MV-4-11 (cell line): Measurements from ENCODE around the gene SYNE4.
"Not testable (repeated sequence)": the region's sequence is repeated elsewhere in the genome, so short reads cannot be mapped to it uniquely, and the experiment has no call there.

Experiments used
- DNase-seq: peaks from one replicate; lab custom pipeline; 2025; lab: John Stamatoyannopoulos, UW

The SYNE4 gene

DNA sequence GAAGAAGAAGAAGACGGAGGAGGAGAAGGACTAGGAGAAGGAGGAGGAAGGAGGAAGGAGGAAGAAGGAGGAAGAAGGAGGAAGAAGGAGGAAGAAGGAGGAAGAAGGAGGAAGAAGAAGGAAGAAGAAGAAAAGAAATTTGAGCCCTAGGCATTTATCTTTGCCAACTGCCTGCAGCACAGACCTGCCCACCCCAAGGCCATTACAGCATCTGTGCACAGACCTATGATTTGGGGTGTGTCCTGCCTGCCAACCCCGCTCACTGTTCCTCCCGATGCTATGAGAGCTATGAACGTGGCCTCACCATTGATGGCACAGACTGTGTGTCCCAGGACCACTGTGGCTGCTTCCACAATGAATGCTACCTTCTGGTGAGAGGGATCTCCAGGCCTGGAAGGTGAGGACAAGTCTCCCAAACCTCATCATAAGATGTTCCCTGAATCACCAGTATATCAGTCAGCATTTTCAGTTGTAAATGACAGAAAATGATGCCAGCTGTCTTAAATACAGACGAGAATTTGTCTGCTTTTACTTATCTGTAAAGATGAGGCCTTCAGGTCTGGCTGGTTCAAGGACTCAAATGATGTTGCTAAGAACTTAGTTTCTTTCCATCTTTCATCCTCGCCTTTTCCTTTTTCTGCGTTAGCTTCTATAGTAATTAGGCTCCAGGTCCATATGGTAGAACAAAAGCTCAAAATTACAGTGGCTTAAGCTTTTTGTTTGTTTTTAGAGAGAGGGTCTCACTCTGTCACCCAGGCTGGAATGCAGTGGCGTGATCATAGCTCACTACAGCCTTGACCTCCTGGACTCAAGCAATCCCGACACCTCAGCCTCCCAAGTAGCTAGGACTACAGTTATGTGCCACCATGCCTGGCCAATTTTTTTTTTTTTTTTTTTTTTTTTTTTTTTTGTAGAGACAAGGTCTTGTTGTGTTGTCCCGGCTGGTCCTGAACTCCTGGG, 17.6 kb downstream of the SYNE4 start:
- DNase-seq = no peak

DNA sequence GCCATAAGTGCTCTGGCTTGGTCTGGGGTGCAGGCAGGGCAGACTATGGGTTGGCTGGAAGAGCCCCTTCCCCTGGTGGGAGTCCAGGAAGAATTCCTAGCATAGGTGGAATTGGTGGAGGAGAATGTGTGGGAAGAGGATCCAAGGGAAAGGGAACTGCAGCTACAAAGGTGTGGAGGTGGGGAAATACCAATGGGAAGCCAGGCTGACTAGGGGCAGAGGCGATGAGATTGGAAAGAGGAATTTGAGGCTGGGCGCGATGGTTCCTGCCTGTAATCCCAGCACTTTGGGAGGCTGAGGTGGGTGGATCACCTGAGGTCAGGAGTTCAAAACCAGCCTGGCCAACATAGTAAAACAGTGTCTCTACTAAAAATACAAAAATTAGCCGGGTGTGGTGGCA, 18.5 kb downstream of the SYNE4 start:
- DNase-seq = no peak

DNA sequence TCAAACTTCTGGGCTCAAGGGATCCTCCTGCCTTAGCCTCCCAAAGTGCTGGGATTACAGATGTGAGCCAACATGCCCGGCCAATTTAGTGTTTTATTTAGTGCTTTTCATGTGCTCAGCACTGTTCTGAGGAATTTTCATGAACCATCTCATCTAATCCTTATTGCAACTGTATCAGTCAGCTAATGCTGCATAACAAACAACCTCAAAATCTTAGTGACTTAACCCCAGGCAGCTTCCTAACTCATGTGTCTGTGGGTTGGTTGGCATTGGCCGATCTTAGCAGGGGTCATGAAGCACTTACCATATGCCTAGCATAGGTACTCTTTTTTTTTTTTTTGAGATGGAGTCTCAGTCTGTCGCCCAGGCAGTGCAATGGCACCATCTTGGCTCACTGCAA, 19.8 kb downstream of the SYNE4 start:
- DNase-seq = no peak

DNA sequence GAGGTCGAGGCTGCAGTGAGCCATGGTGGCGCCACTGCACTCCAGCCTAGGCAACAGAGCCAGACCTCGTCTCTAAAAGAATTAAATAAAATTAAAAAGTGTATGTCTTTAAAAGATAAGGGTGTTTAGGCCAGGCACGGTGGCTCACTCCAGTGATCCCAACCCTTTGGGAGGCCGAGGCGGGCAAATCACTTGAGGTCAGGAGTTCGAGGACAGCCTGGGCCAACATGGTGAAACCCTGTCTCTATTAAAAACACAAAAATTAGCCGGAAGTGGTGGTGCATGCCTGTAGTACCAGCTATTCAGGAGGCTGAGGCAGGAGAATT, 21.1 kb downstream of the SYNE4 start:
- peak; percentile 56 for DNase-seq

DNA sequence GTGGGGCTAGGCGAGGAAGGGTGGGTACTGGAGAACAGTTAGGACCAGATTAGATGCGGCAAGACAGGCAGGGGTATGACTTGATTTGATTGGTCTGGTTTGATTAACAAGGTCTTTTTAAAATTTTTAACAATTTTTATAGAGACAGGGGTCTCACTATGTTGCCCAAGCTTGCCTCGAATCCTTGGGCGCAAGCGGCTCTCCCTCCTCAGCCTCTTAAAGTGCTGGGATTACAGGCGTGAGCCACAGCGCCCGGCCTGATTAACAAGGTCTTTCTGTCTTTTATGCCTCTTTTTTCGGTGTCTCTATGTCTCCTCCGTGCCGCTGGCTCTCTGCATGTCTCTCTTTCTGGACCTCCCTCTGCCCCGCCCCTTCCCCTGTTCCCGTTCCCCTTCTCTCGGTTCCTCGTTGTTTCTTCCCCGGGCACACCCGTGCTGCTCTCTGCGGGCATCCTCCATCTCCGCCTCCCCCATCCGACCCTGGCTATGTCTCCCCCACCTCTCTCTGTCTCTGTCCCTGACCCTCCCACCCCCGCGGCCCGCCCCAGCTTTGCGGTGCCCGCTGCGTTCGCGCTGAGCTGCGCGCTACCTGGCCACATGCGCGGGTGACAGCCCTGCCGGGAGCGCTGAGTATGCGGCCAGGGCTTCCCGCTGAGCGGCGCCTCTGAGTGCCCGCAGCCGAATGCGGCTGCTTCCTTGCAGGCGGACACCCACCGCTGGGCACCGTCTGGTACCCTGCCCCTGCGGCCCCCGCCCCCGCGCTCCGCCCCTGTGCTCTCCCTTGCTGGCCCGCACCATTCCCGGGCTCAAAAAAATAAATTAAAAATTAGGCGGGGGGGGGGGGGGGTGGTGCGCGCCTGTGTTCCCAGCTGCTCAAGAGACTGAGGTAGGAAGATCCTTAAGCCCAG, 21.7 kb downstream of the SYNE4 start:
- peak; percentile 80 for DNase-seq

DNA sequence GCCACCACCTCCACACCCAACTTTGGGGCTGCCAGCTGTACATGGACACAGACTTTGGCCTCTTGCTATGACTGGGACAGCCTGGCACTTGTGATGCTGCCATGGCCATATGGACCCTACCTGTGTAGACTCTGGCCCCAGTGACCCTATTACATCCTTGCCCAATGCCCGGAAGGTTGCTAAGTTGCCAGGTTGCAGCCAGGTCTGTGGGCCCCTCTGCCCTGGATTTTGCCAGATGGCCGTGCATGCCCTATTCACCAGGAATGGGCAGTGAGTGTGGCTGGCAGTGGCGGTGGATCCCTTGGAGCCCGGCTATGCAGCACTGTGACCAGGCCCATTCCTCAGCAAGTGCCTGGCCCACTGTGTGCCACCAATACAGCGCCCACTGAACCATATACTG, 22.5 kb downstream of the SYNE4 start:
- DNase-seq = no peak

DNA sequence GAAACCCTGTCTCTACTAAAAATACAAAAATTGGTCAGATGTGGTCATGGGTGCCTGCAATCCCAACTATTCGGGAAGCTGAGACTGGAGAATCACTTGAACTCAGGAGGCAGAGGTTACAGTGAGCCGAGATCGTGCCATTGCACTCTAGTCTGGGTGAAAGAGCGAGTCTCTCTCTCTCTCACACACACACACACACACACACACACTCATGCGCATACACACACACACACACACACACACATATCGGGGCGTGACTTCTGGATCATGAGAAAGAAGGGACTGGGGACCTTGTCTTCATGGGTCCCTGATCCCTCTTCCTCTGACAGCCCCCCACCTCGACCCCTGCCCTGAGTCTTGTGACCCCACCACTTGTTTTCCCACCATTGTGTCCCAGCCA, 25.4 kb downstream of the SYNE4 start:
- DNase-seq = no peak

DNA sequence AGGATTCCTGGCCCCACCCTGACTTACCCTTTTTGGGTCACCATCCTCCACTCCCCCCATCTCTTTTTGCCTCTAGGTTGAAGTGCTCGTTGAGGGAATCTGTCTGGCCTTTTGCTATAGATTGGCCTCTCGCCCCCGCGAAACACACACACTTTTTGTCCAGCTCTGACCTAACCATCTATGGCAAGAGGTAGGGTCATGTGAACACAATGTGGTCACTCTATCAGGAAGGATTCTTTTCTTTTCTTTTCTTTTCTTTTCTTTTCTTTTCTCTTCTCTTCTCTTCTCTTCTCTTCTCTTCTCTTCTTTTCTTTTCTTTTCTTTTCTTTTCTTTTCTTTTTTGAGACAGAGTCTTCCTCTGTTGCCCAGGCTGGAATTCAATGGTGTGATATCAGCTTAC, 27.6 kb downstream of the SYNE4 start:
- not testable (repeated sequence) for DNase-seq

DNA sequence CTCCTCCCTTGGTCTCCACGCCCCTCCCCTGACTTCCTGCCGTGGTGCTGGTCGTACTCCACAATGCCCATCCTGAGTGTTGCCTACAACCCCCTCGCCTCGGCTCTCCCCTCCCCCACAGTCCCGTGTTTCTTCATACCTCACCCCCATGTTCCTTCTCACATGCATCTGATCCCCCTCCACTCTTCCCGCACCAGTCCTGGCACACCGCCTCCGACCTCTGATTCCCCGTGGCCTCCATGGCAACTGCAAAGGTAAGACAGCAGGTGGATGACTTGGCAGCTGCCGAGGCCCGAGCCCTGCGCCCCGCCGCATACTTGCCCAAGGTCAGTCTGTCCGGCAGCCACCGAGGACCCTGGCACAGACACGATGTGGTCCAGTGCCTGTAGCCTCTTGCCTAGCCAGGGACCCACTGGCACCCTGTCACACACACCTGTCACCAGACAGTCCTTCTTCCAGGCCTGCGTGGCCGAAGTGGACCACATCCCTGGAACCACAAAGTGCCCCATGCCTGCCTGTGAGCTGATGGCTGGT, 29.7 kb downstream of the SYNE4 start:
- no peak for DNase-seq

DNA sequence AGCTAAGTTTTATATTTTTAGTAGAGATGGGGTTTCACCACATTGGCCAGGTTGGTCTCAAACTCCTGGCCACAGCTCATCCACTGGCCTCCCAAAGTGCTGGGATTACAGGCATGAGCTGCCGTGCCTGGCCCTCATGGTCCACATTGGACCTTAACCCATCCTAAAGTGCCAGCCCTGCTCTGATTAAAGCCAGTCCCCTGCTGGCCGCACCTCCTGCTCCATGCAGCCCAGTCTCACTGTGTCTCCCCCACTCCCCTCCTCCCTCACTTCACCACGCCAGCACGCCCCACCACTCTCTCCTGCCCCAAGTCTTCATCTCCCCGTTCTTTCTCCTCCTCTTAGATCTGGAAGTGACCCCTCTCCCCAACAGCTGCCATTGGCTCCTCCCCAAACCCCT, 30.3 kb downstream of the SYNE4 start:
- DNase-seq = no peak

DNA sequence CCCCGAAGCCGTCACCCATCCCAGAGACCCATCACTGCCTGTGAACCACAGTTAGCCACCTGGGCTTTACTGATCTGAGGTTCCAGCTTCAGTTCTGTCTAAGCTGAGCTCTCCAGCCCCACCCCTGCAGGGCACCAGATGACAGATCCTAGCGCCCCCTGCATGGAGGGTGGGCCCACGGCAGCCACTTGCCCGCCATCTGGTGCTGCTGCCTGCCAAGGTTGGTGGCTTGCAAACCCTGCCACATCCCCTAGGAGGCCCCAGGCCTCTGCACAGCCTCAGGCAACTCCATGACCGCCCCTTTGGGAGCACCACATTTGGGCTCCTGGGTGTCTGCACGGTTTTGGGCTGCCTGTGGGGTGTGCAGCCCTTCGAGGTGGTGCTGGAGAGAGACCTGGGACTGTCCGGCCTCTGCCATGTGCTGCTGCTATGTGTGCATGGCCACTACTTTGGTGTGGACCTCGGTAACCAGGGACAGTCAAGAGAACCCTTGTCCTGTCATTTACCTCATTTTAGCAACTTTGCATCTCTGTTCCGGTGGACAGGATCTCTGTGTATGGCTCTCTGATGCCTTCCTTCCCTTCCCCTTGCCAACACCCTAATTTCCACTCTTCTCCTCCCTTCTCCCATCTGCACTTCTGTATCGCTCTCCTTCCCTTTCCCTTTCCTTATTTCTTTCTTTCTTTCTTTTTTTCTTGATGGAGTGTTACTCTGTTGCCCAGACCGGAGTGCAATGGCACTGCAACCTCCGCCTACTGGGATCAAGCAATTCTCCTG, 31.0 kb downstream of the SYNE4 start:
- peak; percentile 76 for DNase-seq

DNA sequence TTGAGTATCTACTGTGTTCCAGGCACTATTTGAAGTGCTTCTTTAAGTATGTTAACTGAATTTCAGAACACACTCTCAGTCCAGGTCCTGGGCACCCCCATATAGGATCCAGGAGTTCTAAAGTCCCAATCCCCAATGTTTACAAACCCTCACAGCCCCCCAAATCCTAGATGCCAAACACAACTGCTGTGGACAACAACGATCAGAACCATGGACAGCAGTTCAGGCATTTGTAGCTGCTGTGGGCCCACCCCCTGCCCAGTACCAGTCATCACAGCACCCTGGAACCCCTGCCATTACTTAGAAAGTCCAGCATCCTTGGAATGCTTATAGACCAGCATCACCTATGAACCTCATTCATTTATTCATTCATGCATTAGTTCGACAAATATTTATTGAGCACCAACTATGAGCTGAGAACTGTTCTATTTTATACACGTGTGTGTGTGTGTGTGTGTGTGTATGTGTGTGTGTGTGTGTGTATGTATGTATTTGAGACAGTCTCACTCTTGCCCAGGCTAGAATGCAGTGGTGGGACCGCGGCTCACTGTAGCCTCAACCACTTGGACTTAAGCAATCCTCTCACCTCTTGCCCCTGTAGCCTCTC, 32.9 kb downstream of the SYNE4 start:
- DNase-seq = peak; percentile 8

DNA sequence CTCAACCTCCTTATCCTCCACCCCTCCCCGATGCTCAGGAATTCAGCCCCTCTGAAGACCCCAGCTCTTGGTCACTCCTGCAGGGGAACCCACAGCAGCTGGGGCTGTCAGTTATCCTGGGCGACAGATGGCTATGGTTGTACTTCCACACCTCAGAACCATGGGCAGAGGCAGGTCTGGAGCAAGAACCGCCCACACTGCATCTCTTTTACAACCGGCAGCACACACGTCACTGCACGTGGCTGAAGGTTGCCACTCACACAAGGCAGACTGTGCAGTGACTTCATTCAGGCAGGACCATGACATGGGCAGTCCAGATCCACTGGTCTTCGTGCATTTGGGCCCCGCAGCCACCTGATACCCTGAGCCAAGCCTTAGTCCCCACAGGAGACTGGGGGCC, 35.1 kb downstream of the SYNE4 start:
- DNase-seq = peak; percentile 24

DNA sequence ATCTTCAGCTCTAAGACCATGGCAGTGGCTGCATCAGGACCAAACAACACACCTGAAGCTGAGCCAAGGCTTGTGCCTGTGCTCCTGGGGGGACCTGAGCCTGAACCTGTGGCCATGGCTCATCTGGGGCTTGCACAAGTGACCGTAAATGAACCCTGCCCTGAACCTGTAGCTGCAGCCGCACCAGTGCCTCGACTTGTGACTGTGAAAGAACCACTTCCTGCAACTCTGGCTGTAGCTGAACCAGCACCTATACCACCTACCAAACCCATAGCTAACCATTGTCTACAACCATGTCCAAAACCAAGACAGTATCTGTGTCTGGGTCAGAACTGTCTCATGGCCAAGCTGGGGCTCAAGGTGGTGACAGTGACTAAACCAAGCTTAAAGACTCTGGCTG, 41.8 kb downstream of the SYNE4 start:
- no peak for DNase-seq

DNA sequence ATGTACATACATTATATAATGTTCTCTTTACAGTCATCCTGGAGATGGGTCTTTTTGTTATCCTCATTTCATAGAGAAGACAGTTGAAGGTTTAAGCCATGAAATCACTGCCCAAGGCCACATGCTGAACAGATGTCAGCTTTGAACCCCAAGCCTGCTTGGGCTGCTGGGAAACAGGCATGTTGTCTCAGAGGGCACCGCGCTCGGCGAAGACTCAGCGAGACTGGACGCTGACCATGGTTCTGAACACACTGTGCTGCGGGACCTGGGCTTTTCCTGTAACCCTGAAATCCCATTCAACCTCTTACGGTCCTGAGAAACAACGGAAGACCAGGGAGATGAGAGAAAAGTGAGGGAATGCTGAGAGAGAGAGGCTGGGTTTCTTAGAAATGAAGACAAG, 45.1 kb downstream of the SYNE4 start:
- peak; percentile 36 for DNase-seq

DNA sequence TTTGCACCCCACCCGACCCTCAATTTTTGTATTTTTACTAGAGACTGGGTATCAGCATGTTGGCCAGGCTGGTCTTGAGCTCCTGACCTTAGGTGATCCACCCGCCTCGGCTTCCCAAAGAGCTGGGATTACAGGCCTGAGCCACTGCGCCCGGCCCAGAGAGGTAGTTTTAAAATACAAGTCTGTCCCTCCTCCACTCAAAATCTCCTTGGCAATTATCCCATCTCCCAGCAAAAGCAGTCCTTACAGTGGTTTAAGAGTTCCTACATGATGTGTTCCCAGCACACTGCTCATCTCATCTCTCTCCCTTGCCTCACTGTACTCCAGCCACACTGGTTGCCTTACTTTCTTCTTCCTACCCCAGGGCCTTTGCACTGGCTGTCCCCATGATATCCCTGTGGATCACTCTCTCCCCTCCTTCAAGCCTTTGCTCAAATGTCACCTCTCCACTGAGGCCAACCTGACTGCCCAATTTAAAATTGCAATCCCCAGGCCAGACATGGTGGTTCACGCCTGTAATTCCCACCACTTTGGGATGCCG, 48.1 kb downstream of the SYNE4 start:
- DNase-seq = no peak

DNA sequence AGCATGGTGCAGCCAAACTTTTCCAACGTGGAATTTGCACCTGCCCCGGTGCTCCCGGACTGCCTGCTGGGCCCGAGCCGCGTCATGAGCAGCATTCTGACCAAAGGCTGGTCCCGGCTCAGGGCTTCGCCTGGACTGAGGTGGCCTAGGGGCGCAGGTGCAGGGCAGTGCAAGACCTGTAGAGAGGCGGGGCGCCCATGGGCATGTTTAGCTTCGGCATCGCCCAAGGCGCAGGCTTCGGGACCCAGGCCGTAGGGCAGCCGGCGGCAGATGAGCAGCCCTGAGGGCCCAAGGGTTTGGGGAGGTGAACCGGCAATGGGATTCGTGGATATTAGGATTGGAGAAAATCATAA, 48.7 kb downstream of the SYNE4 start:
- DNase-seq = no peak

DNA sequence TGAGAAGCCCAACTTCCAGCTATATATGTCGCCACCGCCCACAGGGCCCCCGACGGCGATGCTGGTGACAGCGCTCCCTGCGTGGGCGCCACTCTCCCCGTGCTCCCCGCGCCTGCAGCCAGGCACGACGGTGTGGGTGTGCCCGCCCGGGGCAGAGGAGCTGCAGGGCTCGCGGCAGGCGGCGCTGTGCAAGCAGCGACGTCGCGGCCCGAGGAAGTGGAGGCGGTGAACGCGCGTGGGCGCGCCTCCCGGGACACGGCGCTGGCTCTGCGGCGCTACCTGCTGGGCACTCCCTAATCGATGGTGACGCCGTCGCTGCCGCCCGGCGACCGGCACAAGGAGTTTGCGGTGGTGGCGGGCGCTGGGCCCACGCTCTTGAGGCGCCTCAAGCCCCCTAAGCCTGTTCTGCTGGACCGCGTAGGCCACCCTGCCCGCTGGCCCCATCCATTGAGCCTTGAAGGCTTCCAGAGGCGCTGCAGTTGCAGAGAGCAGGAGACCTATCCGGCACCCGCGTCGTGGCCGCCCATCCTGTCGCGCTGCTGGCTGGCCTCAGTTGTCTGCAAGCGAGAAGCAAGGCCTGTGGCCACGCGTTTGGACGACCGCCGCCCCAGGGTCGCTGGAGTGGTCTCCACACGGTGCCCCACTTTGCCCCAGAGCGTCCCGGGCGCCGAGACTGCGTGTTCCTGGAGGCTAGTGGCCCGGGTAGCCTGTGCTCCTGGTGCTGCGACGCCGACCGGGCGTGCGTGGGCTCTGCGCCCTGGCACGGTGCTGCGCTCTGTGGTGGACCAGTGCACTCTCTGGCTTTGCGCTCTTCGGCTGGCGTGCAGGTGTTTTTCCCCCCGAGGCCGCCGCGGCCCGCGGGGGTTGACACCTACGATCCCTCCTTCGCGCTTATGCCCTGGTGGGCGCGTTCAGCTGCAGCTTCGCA, 49.3 kb downstream of the SYNE4 start:
- DNase-seq = peak; percentile 49

DNA sequence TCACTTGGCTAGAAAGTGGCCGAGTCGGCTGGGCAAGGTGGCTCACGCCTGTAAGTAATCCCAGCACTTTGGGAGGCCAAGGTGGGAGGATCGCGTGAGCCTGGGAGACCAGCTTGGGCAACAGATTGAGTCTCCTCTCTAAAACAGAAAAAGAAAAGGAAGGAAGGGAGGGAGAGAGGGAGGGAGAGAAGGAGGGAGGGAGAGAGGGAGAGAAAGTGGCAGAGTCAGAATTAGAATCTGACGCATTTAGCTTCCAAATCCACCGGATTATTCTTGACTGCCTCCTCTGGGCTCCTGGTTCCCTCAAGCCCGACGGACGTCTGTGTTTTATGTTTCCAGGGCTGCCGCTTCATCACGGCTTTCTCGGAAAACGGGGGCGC, 50.0 kb downstream of the SYNE4 start:
- DNase-seq = no peak

DNA sequence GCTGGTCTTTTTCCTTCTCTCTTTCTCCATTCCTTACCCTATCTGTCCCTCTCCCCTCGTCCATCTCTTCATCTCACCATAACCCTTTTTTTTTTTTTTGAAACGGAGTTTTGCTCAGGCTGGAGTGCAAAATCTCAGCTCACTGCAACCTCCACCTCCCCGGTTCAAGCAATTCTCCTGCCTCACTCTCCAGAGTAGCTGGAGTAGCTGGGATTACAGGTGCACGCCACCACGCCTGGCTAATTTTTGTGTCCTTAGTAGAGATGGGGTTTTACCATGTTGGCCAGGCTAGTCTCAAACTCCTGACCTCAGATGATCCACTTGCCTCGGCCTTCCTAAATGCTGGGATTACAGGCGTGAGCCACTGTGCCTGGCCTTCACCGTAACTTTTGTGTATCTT, 51.2 kb downstream of the SYNE4 start:
- not testable (repeated sequence) for DNase-seq
